Heart left ventricle (tissue), 16 donors: Measurements from ENCODE around the gene DIP2C. TPM values are rescaled to one million over a fixed set of nuclear protein-coding genes. Genes with fewer than 3 reads are reported as not detected.
"Not testable (repeated sequence)": the region's sequence is repeated elsewhere in the genome, so short reads cannot be mapped to it uniquely, and the experiment has no call there.

Experiments
- ATAC-seq, 4 donors: fragments of 200-7000 bp; cut with Tn5 transposase; one replicate each; pipeline ENCODE4 v1.9.1; 2020 to 2022; ENCODE audit warnings: moderate library complexity in 4 of 4, mild to moderate bottlenecking in 3 of 4, moderate number of reproducible peaks in 1 of 4
- DNase-seq, 5 donors: peaks; one replicate each; pipeline ENCODE4 v3.0.0-alpha.2; 2020
- H3K27ac ChIP-seq, 12 donors: fragments of 200-600 bp; sonication (generic) in 4 of 12; one replicate each; pipeline versions ENCODE4 v1.5.0 to v1.8.0; 2016 to 2022; ENCODE audit warnings: mild to moderate bottlenecking in 2 of 12
- H3K27me3 ChIP-seq, 9 donors: fragments of 200-600 bp; sonication (generic) in 2 of 9; one replicate each; pipeline versions ENCODE4 v1.5.1 to v1.8.0; 2016 to 2022; ENCODE audit warnings: mild to moderate bottlenecking in 3 of 9
- H3K36me3 ChIP-seq, 9 donors: fragments of 200-600 bp; sonication (generic) in 2 of 9; one replicate each; pipeline versions ENCODE4 v1.5.0 to v1.8.0; 2018 to 2022; ENCODE audit warnings: mild to moderate bottlenecking in 2 of 9
- H3K4me1 ChIP-seq, 12 donors: fragments of 200-600 bp; sonication (generic) in 4 of 12; one replicate each; pipeline versions ENCODE4 v1.5.0 to v1.8.0; 2016 to 2022; ENCODE audit warnings: mild to moderate bottlenecking in 3 of 12
- H3K4me3 ChIP-seq, 12 donors: fragments of 200-600 bp; sonication (generic) in 4 of 12; one replicate each; pipeline versions ENCODE4 v1.5.0 to v1.8.0; 2017 to 2022; ENCODE audit warnings: mild to moderate bottlenecking in 9 of 12, moderate library complexity in 4 of 12
- H3K9me3 ChIP-seq, 12 donors: fragments of 200-600 bp; sonication (generic) in 4 of 12; one replicate each; pipeline versions ENCODE4 v1.5.0 to v1.8.0; 2016 to 2022; ENCODE audit warnings: mild to moderate bottlenecking in 1 of 12
- CTCF ChIP-seq, 12 donors: fragments of 200-600 bp; sonication (generic) in 4 of 12; IDR thresholded peaks; one replicate each; pipeline versions ENCODE4 v1.5.0 to v1.8.0; 2018 to 2022; ENCODE audit warnings: antibody characterized with exemption in 12 of 12, mild to moderate bottlenecking in 5 of 12
- POLR2A ChIP-seq, 2 donors: fragments of 450-650 bp; IDR thresholded peaks; one replicate each; pipeline ENCODE4 v1.6.1; 2017; ENCODE audit warnings: antibody characterized with exemption in 2 of 2, mild to moderate bottlenecking in 2 of 2, moderate library complexity in 2 of 2
- WGBS, 4 donors: extraction: QIAGEN DNeasy Blood & Tissue Kit in 2 of 4; methylation state at CpG; one replicate each; pipeline versions ENCODE4 v1.1.5 to v1.1.7; 2013 to 2018; 5-methylcytosine and 5-hydroxymethylcytosine counted together
- intact Hi-C, 10 donors: fragments of 100-400 bp; cut with DNase I; formaldehyde crosslinking; loops; one replicate each; pipeline versions ENCODE4 v1.11.1 to v1.14.2; 2022
- polyA plus RNA-seq, 2 donors: library from polyadenylated mRNA; stranded (reverse); fragments of 200-250 nt; gene quantifications; one replicate each; pipeline ENCODE4 v1.2.3, GENCODE V29; 2013
- total RNA-seq, 9 donors: library from RNA; depleted of rRNA in 2 of 9; stranded (reverse); fragments of >200 nt in 2 of 9; fragmentation: NEBNext Ultra II Directional in 3 of 9; extraction: Animal tissue kit (Norgen Biotek cat#: 25700) in 3 of 9; gene quantifications; one replicate each; pipeline versions ENCODE4 v1.1.0 to v1.2.4, GENCODE V29; 2016 to 2023
- donor health status: ischemic (EF 13 %, LVEDD 7.1; RV severe dilation, severe dysfunction).
- donor health status: healthy with polysubstance abuse.
- donor health status: DM: no; HTN: yes; CAD: no.
- donor health status: DM: no; HTN: no; CAD: no.
- donor health status: ischemic (EF 25% LVEDD 6.9; RV normal size, moderate dysfunction).
- donor health status: ischemic (EF 25% LVEDD 5.7; RV mildly dilated, moderate dysfunction).
- donor health status: healthy.
- donor health status: DM: yes; HTN: yes; CAD: no.
- donor health status: ischemic (EF 35%, LVEDD 5.7; RV mildly dilated, moderate dysfunction).
- donor health status: nonischemic (EF 11% LVEDD 7.7; RV severe dilation, severe dysfunction).
- donor health status: DM: yes; HTN: yes; CAD: no.
- donor health status: PGD.
- donor health status: ischemic (EF 29% LVEDD 5.4; RV normal size, mild dysfunction).
- donor health status: nonischemic (EF 23%, LVEDD 6.1; RV moderate dilation, normal function).

DIP2C gene
- total and polyA plus RNA-seq, 11 donors = 7.4 to 43.1 (median 28.5) TPM

GRCh38 chr10:707861-708260 lies 18.4 kb upstream of the DIP2C start:
- ATAC-seq = no peak
- Histone ChIP-seq H3K4me1 (no peaks in the 10 kb centered on the region), H3K9me3 (peaks cover 0 to 8% (median 0%) of the 10 kb centered on the region in 12 donors), H3K36me3 (no peaks in the 10 kb centered on the region), H3K27me3 (peaks cover 0 to 8% (median 0%) of the 10 kb centered on the region in 9 donors), H3K27ac (no peak overlapping the region), H3K4me3 (no peak overlapping the region)
- TF ChIP-seq CTCF (IDR thresholded peaks at IDR 0.05) (no peak), POLR2A (IDR thresholded peaks at IDR 0.05) (no peak)
- 88 to 96% (median 92%) methylated on average over 1 of the region's 1 CpG for WGBS, 4 donors
- intact Hi-C loops = no loop called here
- no peak for DNase-seq

- peaks cover 0 to 8% (median 0%) of the 10 kb centered on the region in 9 donors for H3K27me3 ChIP-seq
- peaks cover 0 to 9% (median 0%) of the 10 kb centered on the region in 12 donors for H3K9me3 ChIP-seq
- no peak for DNase-seq
- TF ChIP-seq CTCF (IDR thresholded peaks at IDR 0.05) = no peak
- no peak for TF ChIP-seq POLR2A (IDR thresholded peaks at IDR 0.05)
- 86 to 90% (median 89%) methylated on average over 1 of the region's 1 CpG for WGBS, 4 donors
- H3K4me1 ChIP-seq = no peaks in the 10 kb centered on the region
- no peaks in the 10 kb centered on the region for H3K36me3 ChIP-seq
- no peak overlapping the region for H3K27ac ChIP-seq
- intact Hi-C loops = no loop called here
- H3K4me3 ChIP-seq = no peak overlapping the region
- no peak for ATAC-seq
Observed at GRCh38 chr10:707456-707855, 18.0 kb upstream of the DIP2C start.

- DNase-seq = no peak
- H3K4me3 ChIP-seq = no peak overlapping the region
- ATAC-seq = no peak
- TF ChIP-seq POLR2A (IDR thresholded peaks at IDR 0.05) = no peak
- TF ChIP-seq CTCF (IDR thresholded peaks at IDR 0.05) = no peak
- H3K4me1 ChIP-seq = no peaks in the 10 kb centered on the region
- H3K27me3 ChIP-seq = peaks cover 0 to 18% (median 2%) of the 10 kb centered on the region in 9 donors
- H3K36me3 ChIP-seq = no peaks in the 10 kb centered on the region
- WGBS, 4 donors = 91 to 94% (median 92%) methylated on average over 1 of the region's 1 CpG
- peaks cover 0 to 9% (median 0%) of the 10 kb centered on the region in 12 donors for H3K9me3 ChIP-seq
- intact Hi-C loops = no loop called here
- no peak overlapping the region for H3K27ac ChIP-seq
Observed at GRCh38 chr10:703118-703517, 13.7 kb upstream of the DIP2C start.

- H3K4me3 ChIP-seq, DNase-seq, intact Hi-C loops, H3K9me3 ChIP-seq, H3K27ac ChIP-seq, H3K4me1 ChIP-seq, ATAC-seq, H3K36me3 ChIP-seq: not testable (repeated sequence)
- WGBS, 4 donors = 87 to 94% (median 93%) methylated on average over 6 of the region's 6 CpGs
- peaks cover 0 to 29% (median 4%) of the 10 kb centered on the region in 9 donors for H3K27me3 ChIP-seq
Observed at GRCh38 chr10:700183-700582, 10.7 kb upstream of the DIP2C start.
